Astrocyte (in vitro differentiated cells and primary cell): ENCODE results near the gene SLC30A1. TPM values are rescaled to one million over a fixed set of nuclear protein-coding genes. Genes with fewer than 3 reads are reported as not detected.

Experiments
- DNase-seq: peaks from one replicate; pipeline ENCODE4 v3.0.0-alpha.2; 2010; ENCODE audit warnings: low read depth
- FAIRE-seq: peaks from 2 replicates; lab custom pipeline; 2011; peaks lifted over from hg19 to GRCh38; lab: Jason Lieb, UNC
- H2AFZ ChIP-seq: 2 replicates; pipeline ENCODE4 v1.6.0; 2012; ENCODE audit warnings: low read depth, low read length, inconsistent platforms
- H3K27ac ChIP-seq: 2 replicates; pipeline ENCODE4 v1.5.1; 2011; ENCODE audit warnings: low read depth, low read length, inconsistent platforms
- H3K27me3 ChIP-seq: 2 replicates; pipeline ENCODE4 v1.6.0; 2011; ENCODE audit warnings: low read length, inconsistent platforms; ENCODE audit not compliant: insufficient read depth
- H3K36me3 ChIP-seq: 2 replicates; pipeline ENCODE4 v1.5.1; 2011; ENCODE audit warnings: low read length, inconsistent platforms; ENCODE audit not compliant: insufficient read depth
- H3K4me1 ChIP-seq: 2 replicates; pipeline ENCODE4 v1.5.1; 2011; ENCODE audit warnings: low read length, inconsistent platforms; ENCODE audit not compliant: insufficient read depth
- H3K4me2 ChIP-seq: 2 replicates; pipeline ENCODE4 v1.6.0; 2012; ENCODE audit warnings: low read length, inconsistent platforms
- H3K4me3 ChIP-seq: 2 replicates; pipeline ENCODE4 v1.5.1; 2011; ENCODE audit warnings: low read depth, mild to moderate bottlenecking, low read length, inconsistent platforms; ENCODE audit not compliant: insufficient read depth
- H3K79me2 ChIP-seq: 2 replicates; pipeline ENCODE4 v1.6.0; 2012; ENCODE audit warnings: mild to moderate bottlenecking, low read length, inconsistent platforms; ENCODE audit not compliant: insufficient read depth
- H3K9ac ChIP-seq: 2 replicates; pipeline ENCODE4 v1.6.0; 2012; ENCODE audit warnings: mild to moderate bottlenecking, low read length, inconsistent platforms
- H3K9me3 ChIP-seq: 2 replicates; pipeline ENCODE4 v1.5.1; 2012; ENCODE audit warnings: low read depth, mild to moderate bottlenecking, low read length, inconsistent platforms; ENCODE audit not compliant: insufficient read depth
- H4K20me1 ChIP-seq: 2 replicates; pipeline ENCODE4 v1.6.0; 2012; ENCODE audit warnings: low read length, inconsistent platforms; ENCODE audit not compliant: insufficient read depth
- H3K27ac Mint-ChIP-seq: one replicate; pipeline ENCODE4 v1.8.0; 2021; ENCODE audit warnings: mild to moderate bottlenecking, mixed read lengths; ENCODE audit not compliant: unreplicated experiment
- H3K27me3 Mint-ChIP-seq: one replicate; pipeline ENCODE4 v1.8.0; 2021; ENCODE audit warnings: low read depth, mixed read lengths; ENCODE audit not compliant: unreplicated experiment
- H3K36me3 Mint-ChIP-seq: one replicate; pipeline ENCODE4 v1.8.0; 2021; ENCODE audit warnings: low read depth, mixed read lengths; ENCODE audit not compliant: unreplicated experiment
- H3K4me1 Mint-ChIP-seq: one replicate; pipeline ENCODE4 v1.8.0; 2021; ENCODE audit warnings: low read depth, mixed read lengths; ENCODE audit not compliant: unreplicated experiment
- H3K4me3 Mint-ChIP-seq: one replicate; pipeline ENCODE4 v1.8.0; 2021; ENCODE audit warnings: mild to moderate bottlenecking, moderate library complexity, mixed read lengths; ENCODE audit not compliant: unreplicated experiment
- H3K9me3 Mint-ChIP-seq: one replicate; pipeline ENCODE4 v1.8.0; 2021; ENCODE audit warnings: mild to moderate bottlenecking, mixed read lengths; ENCODE audit not compliant: unreplicated experiment
- EZH2 ChIP-seq: IDR thresholded peaks from 2 replicates; pipeline ENCODE4 v1.6.1; 2012; ENCODE audit warnings: mild to moderate bottlenecking, low read length, inconsistent platforms; ENCODE audit not compliant: insufficient read depth
- total RNA-seq: library from RNA; stranded (reverse); gene quantifications from 2 replicates; pipeline ENCODE4 v1.2.1, GENCODE V29; 2021
- TF ChIP-seq, protein P1 (sequence below): IDR thresholded peaks from 2 replicates; pipeline ENCODE4 v1.5.1; 2011; ENCODE audit warnings: low read depth, mild to moderate bottlenecking, inconsistent platforms, low read length, moderate library complexity; ENCODE audit not compliant: insufficient read depth

SLC30A1 gene
- total RNA-seq, 1 donor from 2014 or later, result 35.0 TPM

DNA sequence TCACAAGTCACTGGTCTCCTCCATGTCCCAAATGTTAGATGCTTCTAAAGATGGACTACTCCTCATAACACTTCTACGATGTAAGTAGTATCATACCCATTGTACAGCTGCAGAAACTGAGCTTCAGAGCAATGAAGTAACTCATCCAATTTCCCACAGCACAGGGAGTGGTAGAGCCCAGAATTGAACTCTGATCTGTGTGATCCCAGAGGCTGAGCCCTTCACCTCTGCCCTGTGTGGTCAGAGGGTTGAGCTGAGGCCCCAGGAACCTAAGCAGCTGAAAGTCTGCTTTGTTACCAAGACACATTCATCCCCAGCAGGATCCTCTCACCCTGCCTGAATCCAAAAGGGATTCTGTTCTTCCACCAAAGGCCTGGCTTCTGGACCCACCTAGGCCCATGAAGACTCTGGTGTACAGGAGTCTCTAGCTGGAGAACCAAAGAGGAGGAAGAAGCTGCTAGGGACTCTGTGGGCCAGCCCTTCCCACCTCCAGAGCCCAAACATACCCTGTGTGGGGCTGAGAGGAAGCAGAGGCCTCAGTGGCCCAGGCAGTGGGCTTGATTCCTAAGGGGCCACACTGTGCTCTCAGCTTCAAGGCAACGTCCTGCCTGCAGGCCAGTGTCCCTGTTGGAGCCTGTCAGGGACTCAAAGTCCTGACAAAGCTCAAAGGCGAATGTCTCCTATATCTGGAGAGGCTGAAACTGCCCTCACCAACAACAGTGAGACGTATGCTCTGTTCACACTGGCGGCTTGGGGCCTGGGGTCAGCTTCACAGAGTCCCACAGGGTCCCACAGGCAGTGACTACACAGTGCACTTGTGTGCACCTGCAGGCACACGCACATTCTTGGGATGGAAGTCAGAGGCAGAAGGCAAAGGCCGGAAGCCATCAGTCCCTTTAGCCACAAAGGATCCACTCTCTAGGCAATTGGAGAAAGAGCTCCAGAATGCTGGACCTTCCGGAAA lies 40.4 kb upstream of the SLC30A1 start:
- DNase-seq, result no peak
- no peaks in the 10 kb centered on the region for H3K36me3 ChIP-seq
- H3K4me2 ChIP-seq, result no peak overlapping the region
- Mint-ChIP-seq H3K4me3 (no peak overlapping the region), H3K36me3 (no peaks in the 10 kb centered on the region), H3K27ac (no peak overlapping the region), H3K9me3 (no peaks in the 10 kb centered on the region), H3K27me3 (peaks cover 19% of the 10 kb centered on the region), H3K4me1 (peaks cover 3% of the 10 kb centered on the region)
- H3K9me3 ChIP-seq, result no peaks in the 10 kb centered on the region
- H3K9ac ChIP-seq, result no peak overlapping the region
- H3K27ac ChIP-seq, result no peak overlapping the region
- no peaks in the 10 kb centered on the region for H3K27me3 ChIP-seq
- no peak overlapping the region for H3K4me3 ChIP-seq
- TF ChIP-seq, protein P1, sequence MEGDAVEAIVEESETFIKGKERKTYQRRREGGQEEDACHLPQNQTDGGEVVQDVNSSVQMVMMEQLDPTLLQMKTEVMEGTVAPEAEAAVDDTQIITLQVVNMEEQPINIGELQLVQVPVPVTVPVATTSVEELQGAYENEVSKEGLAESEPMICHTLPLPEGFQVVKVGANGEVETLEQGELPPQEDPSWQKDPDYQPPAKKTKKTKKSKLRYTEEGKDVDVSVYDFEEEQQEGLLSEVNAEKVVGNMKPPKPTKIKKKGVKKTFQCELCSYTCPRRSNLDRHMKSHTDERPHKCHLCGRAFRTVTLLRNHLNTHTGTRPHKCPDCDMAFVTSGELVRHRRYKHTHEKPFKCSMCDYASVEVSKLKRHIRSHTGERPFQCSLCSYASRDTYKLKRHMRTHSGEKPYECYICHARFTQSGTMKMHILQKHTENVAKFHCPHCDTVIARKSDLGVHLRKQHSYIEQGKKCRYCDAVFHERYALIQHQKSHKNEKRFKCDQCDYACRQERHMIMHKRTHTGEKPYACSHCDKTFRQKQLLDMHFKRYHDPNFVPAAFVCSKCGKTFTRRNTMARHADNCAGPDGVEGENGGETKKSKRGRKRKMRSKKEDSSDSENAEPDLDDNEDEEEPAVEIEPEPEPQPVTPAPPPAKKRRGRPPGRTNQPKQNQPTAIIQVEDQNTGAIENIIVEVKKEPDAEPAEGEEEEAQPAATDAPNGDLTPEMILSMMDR, result no peak
- no peak for TF ChIP-seq EZH2
- H3K79me2 ChIP-seq, result no peaks in the 10 kb centered on the region
- no peaks in the 10 kb centered on the region for H4K20me1 ChIP-seq
- H3K4me1 ChIP-seq, result no peaks in the 10 kb centered on the region
- no peak overlapping the region for H2AFZ ChIP-seq
- no peak for FAIRE-seq

DNA sequence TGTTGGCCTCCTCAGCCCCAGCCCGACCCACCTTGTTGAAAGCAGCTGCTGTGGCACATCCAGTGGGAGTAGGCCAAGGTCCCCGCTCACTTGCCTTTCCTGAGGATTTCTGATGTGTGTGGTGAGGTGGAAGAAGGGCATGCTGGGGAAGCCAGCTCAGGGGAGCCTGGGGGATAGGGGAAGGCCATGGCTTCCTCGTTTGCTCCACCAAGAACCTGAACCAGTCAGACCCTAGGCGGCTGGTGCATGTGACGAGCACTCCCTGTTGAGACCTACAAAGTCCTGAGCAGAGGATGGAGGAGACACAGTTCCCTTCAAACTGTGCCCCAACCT lies 38.0 kb upstream of the SLC30A1 start:
- TF ChIP-seq EZH2, result no peak
- TF ChIP-seq, protein P1, result no peak
- Mint-ChIP-seq H3K27me3 (peaks cover 7% of the 10 kb centered on the region), H3K9me3 (no peaks in the 10 kb centered on the region), H3K36me3 (no peaks in the 10 kb centered on the region), H3K4me3 (no peak overlapping the region), H3K4me1 (peaks cover 12% of the 10 kb centered on the region), H3K27ac (no peak overlapping the region)
- Histone ChIP-seq H3K27ac (no peak overlapping the region), H3K27me3 (no peaks in the 10 kb centered on the region), H3K36me3 (no peaks in the 10 kb centered on the region), H3K9ac (no peak overlapping the region), H2AFZ (peak overlapping the region; percentile 78), H3K4me3 (no peak overlapping the region), H3K9me3 (no peaks in the 10 kb centered on the region), H3K4me1 (peaks cover 7% of the 10 kb centered on the region), H3K4me2 (no peak overlapping the region), H4K20me1 (no peaks in the 10 kb centered on the region), H3K79me2 (no peaks in the 10 kb centered on the region)
- DNase-seq, result no peak
- no peak for FAIRE-seq
